ENCODE results near the gene EEF1AKMT4.

- TF ChIP-seq POU2F2 (IDR thresholded peaks at IDR 0.05; ENCODE audit: low read depth, low read length) (no peak), TAF1 (IDR thresholded peaks at IDR 0.05; ENCODE audit: low read depth, low read length) (no peak), POLR2A (IDR thresholded peaks at IDR 0.05; ENCODE audit: low read depth, low read length) (no peak), POLR2AphosphoS5 (IDR thresholded peaks at IDR 0.05; ENCODE audit: low read depth, low read length) (no peak), SPI1 (IDR thresholded peaks at IDR 0.05; ENCODE audit: low read depth, low read length) (no peak)
Measured at GRCh38 chr3:184260724-184261269, 11.3 kb downstream of the EEF1AKMT4 start.
